Measurements from ENCODE around the gene ZNF772.
A peak's percentile ranks its signal among the peaks of the same experiment; 100 is the strongest.
"Not testable (repeated sequence)": the region's sequence is repeated elsewhere in the genome, so short reads cannot be mapped to it uniquely, and the experiment has no call there.

ZNF772 gene

DNA sequence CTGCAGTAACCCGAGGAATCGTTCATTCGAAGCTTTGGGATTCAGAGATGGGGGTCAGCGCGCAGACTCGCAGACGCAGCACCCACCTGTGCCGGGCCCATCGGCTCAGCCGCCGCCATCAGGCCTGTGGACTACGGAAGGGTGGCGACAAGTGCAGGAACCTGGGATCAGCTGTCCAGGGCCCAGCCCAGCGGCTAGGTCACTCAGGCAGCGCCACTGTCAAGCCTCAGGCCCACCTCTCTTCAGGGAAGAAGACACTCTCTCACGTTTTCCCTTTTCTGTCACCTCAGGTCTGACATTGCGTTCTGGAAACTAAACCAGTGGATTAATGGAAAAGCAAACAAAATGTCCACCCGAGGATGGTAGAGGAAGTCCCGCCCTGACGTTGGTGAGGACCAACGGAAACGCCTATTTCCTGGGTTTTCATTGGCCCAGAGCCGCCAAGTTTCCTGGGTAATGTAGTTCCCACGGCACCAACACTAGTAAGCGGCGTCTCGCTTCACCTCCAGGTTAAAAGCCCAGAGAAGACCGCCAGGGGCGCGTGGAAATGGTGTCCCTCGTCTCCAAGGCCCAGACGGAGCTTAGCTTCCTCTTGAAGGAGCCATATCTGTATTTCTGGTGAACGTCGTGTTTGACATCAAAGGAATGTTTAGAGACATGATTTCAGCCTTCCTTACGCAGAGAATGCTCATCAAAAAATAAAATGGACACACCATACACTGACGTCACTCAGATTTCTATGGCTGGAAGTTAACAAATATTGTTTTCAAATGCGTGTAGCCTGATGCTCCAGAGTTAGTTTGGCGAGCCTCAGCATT lies at the start of gene ZNF772:
ZNF772 (minus strand) TSS at position 376 of the 818 bp plus-strand sequence; CDS start at position 119, 257 bp downstream.
- DNase-seq, result peak; percentile 97

DNA sequence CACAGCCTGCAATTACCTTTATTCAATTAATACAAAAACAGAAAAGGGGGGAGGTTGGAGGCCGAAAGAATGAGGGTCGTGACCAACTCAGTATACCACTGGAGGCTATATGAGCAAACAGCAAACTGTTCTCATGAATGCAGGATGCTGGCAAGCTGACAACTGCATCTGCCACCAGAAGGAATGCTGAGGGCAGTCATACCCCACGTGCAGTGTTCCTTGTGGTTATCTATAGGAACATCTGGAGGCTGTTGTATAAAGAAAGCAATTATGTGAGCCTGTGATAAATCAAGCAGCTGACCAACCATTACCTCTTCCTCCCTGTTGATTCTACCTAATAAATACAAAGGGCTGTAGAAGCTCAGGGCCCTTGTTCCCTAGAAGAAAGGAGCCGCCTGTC lies 40.7 kb upstream of the ZNF772 start:
- DNase-seq, result peak; percentile 39

DNA sequence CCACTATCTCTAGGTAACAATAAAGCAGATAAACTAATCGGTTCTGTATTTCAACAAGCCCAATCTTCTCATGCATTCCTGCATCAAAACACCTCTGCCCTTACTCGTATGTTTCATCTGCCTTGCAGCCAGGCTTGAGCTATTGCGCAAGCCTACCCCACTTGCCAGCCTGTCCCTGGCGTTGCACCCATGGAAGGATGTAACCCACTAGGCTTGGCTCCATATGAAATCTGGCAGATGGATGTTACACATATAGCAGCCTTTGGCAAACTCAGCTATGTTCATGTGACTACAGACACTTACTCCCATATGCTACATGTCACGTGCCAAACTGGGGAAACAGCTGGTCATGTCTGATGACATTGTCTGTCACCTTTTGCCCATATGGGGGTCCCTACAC lies 37.9 kb upstream of the ZNF772 start:
- no peak for DNase-seq

DNA sequence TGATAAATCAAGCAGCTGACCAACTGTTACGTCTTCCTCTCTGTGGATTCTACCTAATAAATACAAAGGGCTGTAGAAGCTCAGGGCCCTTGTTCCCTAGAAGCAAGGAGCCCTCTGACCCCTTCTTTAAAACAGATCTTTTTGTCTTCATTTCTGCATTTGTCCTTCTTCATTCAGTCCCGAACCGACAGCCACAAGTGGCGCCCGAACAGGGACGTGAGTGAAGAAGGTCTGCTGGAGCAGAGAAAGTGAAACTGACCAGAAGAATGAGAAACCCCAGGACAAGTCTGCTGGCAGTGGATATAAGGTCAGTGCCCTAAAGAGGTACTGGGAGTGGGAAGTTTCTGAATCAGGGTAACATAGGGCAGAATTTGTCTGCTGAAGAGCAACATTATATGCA lies 35.5 kb upstream of the ZNF772 start:
- DNase-seq, result no peak

DNA sequence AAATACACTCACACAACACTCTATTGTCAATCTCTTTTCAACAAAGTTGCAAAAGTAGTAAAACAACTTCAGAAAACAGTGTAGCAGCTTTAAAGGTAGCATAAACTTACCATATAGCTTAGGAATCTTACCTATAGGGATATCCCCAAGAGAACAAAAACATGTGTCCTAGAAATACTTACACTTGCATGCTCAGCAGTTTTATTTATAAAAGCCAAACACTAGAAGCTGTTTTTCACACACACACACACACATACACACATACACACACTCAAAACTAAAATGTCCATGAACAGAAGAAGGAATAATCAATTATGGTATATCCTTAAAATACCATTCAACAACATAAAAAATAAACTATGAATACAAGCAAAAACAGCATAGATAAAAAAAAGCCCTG lies 34.1 kb upstream of the ZNF772 start:
- DNase-seq, result no peak

DNA sequence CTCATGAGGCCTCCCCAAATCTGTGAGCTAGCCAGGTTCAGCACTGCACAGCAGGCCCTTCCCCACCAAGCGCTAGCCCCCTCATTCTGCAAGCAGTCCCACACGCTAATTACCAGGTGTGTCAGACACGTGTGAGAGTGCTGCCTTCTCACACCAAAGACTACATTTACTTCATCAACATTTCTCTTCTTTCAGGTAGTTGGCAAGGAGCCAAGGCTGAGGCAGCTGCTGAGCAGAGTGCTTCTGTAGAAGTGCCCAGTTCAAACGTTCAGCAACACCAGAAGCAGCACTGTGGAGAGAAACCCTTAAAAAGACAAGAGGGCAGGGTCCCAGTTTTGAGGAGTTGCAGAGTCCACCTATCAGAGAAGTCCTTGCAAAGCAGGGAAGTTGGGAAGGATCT lies 28.8 kb upstream of the ZNF772 start:
- DNase-seq, result no peak

DNA sequence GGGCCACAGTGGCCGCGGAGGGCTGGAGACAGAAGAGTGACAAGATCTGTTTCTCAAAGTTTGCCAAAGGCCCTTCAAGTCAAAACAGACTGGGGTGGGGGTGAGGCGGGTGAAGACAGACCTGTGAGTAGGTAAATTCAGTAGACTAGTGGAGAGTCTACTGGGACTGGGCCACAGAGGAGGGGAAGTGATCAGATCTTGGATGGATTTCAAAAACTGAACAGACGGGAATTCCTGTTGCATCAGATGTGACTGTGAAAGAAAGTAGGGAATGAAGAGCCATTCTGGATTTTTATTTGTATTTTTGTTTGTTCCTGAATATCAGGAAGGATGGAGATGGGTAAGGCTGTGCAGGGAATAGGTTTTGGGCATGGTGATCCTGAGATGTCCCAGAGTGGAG lies 23.0 kb upstream of the ZNF772 start:
- not testable (repeated sequence) for DNase-seq

DNA sequence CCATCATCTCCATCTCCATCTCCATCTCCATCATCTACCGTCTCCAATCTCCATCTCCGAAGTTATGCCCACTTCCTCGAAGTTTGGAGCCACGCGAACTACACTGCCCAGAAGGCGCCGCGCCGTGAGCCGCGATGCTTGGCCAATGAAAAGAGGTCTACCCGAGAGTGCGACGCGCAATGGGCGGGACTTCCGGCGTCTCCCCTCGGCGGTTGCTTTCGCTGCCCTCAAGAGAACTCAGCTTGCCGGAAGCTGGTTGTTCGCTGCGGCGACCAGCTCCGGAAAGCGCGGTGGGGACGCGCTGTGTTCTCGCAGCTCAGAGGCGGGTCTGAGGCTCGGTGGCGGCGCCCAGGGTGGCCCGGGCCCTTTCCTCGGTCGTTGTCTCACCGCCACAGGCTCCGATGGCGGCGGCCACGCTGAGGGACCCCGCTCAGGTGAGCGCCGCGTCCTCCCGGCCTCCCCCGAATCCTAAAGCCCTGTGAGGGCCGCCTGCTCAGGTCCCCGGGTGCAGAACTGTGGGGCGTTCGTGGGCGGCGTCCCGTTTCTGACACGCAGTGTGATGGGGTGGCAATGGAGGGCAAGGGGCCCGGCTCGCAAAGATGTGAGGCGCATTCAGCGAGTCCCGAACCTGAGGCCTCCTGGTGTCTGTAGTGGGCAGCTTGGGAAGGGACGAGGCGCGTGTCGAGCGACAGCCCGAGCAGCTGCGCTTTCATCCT lies 22.5 kb upstream of the ZNF772 start, which contains the start of gene ZNF773:
ZNF773 (plus strand) TSS at position 259 of the 716 bp plus-strand sequence; CDS start at position 402, 143 bp downstream.
- DNase-seq, result peak; percentile 96

DNA sequence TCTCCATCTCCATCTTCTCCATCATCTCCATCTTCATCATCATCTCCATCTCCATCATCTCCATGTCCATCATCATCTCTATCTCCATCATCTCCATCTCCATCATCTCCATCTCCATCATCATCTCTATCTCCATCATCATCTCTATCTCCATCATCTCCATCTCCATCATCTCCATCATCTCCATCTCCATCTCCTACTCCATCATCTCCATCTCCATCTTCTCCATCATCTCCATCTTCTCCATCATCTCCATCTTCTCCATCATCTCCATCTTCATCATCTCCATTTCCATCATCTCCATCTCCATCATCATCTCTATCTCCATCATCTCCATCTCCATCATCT lies 21.9 kb upstream of the ZNF772 start:
- not testable (repeated sequence) for DNase-seq

DNA sequence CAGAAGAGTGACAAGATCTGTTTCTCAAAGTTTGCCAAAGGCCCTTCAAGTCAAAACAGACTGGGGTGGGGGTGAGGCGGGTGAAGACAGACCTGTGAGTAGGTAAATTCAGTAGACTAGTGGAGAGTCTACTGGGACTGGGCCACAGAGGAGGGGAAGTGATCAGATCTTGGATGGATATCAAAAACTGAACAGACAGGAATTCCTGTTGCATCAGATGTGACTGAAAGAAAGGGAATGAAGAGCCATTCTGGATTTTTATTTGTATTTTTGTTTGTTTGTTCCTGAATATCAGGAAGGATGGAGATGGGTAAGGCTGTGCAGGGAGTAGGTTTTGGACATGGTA lies 10.9 kb upstream of the ZNF772 start:
- DNase-seq, result not testable (repeated sequence)

DNA sequence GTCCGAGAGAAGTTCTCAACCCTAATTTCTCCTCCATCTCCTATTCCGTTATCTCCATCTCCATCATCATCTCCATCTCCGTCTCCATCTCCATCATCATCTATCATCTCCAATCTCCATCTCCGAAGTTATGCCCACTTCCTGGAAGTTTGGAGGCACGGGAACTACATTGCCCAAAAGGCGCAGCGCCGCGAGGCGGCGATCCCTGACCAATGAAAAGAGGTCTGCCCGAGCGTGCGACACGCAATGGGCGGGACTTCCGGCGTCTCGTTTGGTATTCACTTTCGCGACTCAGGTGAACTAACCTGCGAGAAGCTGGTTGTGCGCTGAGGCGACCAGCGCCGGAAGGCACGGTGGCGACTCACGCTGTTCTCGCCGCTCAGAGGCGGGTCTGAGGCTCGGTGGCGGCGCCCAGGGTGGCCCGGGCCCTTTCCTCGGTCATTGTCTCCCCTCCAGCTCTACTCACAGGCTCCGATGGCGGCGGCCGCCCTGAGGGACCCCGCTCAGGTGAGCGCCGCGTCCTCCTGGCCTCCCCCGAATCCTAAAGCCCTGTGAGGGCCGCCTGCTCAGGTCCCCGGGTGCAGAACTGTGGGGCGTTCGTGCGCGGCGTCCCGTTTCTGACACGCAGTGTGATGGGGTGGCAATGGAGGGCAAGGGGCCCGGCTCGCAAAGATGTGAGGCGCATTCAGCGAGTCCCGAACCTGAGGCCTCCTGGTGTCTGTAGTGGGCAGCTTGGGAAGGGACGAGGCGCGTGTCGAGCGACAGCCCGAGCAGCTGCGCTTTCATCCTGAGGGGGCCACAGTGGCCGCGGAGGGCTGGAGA lies 10.3 kb upstream of the ZNF772 start, which contains the start of gene ZNF419:
ZNF419 (plus strand) TSS at position 274 of the 822 bp plus-strand sequence; CDS start at position 475, 201 bp downstream.
- peak; percentile 89 for DNase-seq

DNA sequence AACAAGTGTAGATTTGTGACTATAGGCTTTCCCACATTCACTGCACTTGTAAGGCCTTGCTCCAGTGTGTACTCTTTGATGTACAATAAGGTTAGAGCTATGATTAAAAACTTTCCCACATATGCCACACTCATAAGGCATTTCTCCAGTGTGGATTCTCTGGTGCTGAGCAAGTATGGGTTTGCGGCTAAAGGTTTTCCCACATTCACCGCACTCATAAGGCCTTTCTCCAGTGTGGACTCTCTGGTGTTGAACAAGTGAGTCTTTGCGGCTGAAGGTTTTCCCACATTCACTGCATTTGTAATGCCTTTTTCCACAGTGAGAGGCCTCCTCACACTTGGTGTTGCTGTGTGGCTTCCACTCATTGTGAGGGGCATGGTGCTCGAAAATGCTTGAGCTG lies 3.7 kb downstream of the ZNF772 start:
- no peak for DNase-seq

DNA sequence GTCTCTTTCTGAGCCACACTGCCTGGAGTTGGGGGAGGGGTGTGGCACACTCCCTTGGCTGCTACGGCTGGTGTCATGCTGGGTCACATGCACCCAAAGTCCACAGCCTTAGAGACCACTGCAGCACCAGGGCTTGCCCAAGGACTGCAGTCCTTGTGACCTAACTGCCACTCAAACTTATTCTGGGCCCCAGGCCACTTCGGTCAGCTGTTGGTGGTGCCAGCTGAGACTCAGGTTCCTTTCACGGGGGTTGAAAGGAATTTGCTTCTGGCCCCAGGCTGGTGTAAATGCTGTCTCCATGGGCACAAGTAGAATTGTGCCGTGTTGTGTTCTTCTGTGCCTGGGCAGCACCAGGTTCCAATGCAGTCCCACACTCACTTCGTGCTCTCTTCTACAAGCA lies 10.9 kb downstream of the ZNF772 start:
- no peak for DNase-seq

DNA sequence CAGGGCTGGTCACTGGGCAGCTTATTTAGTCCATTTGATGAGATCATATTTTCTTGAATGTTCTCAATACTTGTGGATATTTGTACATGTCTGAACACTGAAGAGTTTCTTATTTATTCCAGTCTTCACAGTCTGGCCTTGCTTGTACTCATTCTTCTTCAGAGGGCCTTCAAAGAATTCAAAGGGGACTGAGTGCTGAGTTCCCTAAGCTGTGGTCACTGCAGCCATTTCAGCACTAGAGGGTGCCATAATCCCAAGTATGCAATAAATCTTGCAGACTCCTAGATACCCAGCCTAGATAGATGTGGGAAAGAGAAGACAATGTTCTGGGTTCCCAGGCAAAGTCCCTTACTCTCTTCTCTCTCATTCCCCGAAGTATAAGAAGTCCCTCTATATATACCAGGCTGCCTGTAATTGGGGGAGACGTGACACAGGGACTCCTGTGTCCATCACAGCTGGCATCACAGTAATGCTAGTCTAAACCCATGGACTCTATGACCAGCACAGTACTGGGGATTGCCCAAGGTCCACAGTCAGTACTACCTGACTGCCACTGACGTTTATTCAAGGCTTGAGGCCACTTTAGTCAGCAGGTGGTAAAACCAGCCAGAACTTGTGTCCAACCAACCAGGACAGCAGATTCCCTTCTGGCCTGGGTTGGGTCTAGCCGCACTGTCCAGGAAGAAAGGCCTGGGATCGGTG lies 11.5 kb downstream of the ZNF772 start:
- DNase-seq, result peak; percentile 77

DNA sequence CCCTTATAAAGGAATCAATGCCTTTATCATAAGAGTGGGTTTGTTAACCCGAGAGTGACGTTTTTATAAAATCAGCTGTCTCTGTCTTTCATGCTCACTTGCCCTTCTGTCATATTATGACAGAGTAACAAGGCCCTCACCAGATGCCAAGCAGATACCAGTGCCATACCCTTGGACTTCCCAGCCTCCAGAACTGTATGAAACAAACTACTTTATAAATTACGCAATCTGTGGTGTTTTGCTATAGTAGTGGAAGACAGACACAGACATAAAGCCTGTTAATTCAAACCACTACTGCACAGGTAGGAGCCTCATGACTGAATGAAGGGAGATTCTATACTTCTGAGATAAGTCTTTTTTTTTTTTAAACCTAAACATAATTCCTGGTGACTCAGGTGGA lies 25.1 kb downstream of the ZNF772 start:
- no peak for DNase-seq

DNA sequence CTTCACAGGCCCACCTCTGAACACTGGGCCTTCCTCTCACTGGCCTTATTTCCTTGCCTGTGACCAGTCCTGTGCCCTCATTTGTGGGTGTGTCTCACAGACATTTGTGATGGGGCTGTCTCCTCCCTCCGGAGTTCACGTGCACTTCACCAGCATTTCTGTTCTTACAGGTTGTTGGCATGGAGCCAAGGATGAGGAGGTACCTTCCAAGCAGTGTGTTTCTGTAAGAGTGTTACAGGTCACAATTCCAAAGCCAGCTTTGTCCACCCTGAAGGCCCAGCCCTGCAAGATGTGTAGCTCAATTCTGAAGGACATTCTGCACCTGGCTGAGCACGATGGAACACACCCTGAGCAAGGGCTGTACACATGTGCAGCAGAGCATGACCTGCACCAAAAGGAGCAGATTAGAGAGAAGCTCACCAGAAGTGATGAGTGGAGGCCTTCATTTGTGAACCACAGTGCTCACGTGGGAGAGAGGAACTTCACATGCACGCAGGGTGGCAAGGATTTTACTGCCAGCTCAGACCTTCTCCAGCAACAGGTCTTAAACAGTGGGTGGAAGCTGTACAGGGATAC lies 34.2 kb downstream of the ZNF772 start:
- no peak for DNase-seq

DNA sequence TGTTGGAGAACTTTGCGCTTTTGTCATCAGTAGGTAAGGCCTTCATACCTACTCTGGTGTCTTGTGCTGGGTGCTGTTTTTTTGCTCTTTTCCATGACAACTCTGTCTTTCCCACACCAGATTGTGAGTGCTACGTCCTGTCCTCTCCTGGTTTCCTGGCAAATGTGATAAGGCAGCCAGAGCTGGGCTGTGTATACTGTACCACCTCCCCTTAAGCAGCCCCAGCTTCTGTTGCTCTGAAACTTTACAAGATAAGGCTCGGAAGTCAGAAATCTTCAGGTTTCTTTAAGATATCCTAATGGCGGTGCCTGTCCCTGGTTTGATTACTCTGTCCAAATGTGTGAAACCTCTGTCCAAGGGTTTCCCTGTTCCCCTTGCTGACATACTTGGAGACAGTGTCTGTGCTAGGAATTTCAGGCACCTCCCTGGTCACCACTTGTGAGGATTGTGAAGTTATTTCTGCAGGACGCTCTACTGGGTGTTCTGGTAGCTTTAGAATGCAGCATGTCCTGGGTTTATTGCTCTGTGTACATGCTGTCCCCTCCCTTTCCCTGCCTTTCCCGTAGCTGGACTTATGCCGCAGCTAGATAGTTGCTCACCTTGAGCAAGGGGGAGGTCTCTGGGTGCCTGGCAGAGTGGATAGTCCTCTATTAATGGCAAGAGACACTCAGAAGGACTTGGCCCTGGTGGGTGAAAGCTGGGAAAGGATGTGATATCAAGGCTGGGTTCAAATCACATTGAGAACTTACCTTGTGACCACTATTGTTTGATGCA lies 35.2 kb downstream of the ZNF772 start:
- DNase-seq, result no peak

DNA sequence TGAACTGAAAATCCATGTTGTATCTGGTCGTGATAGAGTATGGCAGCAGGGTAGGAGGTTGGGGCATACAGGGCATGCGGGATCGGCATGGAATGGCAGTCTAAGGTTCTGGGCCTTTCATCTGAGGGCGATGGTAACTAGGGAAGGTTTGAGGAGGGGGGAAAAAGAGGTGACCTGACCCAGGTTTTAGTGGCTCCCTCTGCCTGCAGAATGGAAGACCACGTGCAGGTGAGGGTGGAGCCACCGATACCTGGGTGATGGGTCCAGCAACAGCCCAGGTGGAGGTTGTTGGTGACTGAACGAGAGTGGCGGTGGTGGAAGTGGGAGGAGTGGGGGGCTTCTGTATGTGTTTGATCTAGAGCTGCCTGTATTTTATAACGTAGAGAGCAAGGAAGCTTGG lies 38.4 kb downstream of the ZNF772 start:
- no peak for DNase-seq

DNA sequence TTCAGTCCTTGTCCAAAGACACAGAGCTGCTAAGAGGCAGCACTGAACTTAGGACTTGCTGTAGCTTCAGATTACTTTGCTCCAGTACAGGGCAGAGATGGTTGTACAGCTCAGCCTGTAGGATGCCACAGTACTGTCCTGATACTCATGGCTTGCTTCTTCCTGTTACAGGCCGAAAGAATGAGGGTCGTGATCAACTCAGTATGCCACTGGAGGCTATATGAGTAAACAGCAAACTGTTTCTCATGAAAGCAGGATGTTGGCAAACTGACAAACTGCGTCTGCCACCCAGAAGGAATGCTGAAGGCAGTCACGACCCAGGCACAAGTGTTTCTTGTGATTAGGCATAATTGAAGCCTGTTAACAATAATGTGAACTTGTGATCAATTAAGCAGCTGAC lies 39.4 kb downstream of the ZNF772 start:
- no peak for DNase-seq

DNA sequence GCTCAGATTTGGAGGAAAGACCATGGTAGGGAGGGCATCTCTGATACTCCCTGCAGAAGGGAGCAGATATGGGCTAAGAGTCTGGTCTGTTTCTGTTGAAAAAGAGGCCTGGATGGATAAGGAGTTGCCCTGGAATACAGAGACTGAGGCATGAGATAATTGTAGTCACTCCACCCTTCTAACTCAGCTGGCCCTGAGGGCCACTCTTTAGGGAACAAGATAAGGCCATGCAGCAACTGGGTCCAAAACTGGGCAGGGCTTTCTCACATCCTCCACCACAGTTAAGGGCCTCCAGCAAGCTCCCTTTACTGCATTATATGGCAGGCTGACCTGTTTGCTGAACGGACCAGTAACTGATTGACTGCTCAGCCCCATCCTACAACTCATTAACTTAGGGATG lies 40.9 kb downstream of the ZNF772 start:
- DNase-seq, result peak; percentile 95

Measured in hematopoietic multipotent progenitor cell treated with erythropoietin and hydrocortisone succinate and interleukin-3 and kit ligand, for 8 days (in vitro differentiated cells).